Effector memory CD8-positive, alpha-beta T cell (primary cell): Measurements from ENCODE around the gene MECR.

ENCODE experiments used
- ATAC-seq: fragments of 150-1000 bp; cut with Tn5 transposase; replicated peaks from 2 replicates; pipeline ENCODE4 v1.10.0; 2021; ENCODE audit warnings: mild to moderate bottlenecking, moderate library complexity
- DNase-seq, 3 experiments: peaks; one replicate each; pipeline ENCODE4 v3.0.0; 2021
- H3K27ac Mint-ChIP-seq, 2 donors: one replicate each; pipeline ENCODE4 v1.8.0; 2022; ENCODE audit warnings: mild to moderate bottlenecking in 2 of 2, mixed read lengths in 2 of 2, moderate library complexity in 2 of 2
- H3K27me3 Mint-ChIP-seq, 2 donors: one replicate each; pipeline ENCODE4 v1.8.0; 2022; ENCODE audit warnings: mixed read lengths in 2 of 2
- H3K36me3 Mint-ChIP-seq: one replicate; pipeline ENCODE4 v1.8.0; 2022; ENCODE audit warnings: mild to moderate bottlenecking, moderate library complexity, mixed read lengths; ENCODE audit not compliant: insufficient read depth
- H3K4me1 Mint-ChIP-seq, 2 donors: one replicate each; pipeline ENCODE4 v1.8.0; 2022; ENCODE audit warnings: low read depth in 2 of 2, mixed read lengths in 2 of 2
- H3K4me3 Mint-ChIP-seq, 2 donors: one replicate each; pipeline ENCODE4 v1.8.0; 2022; ENCODE audit warnings: mild to moderate bottlenecking in 2 of 2, mixed read lengths in 2 of 2, moderate library complexity in 2 of 2
- H3K9me3 Mint-ChIP-seq, 2 donors: one replicate each; pipeline ENCODE4 v1.8.0; 2022; ENCODE audit warnings: mixed read lengths in 2 of 2

MECR gene

GRCh38 chr1:29249170-29249691 is 18.5 kb upstream of the MECR start:
- ATAC-seq (no peak), DNase-seq (no peak)
- no peak overlapping the region for H3K27ac Mint-ChIP-seq
- peaks cover 0 to 21% of the 10 kb centered on the region in 2 donors for H3K27me3 Mint-ChIP-seq
- peaks cover 0 to 1% of the 10 kb centered on the region in 2 donors for H3K4me1 Mint-ChIP-seq
- no peaks in the 10 kb centered on the region for H3K36me3 Mint-ChIP-seq
- no peak overlapping the region for H3K4me3 Mint-ChIP-seq
- H3K9me3 Mint-ChIP-seq, result no peaks in the 10 kb centered on the region

DNA sequence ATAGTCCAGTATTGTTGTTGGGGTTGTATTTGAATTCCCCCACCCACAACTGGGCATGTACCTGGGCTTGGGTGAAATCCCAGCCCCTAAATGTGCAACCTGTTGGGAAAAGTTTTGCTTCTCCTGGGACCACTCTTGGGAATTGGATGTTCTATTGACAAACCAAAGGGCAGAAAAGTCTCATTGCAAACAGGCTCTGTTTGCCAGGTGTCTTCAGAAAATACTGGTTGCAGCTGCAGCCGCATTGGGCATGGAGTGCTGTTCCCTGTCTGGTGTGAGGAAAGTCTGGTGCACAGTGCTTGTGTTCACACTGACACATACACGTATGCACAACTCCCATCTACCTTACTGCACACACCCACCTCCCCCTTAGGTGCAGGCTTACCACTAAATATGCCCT is 17.7 kb upstream of the MECR start:
- no peak overlapping the region for H3K4me3 Mint-ChIP-seq
- H3K27me3 Mint-ChIP-seq, result peaks cover 0 to 21% of the 10 kb centered on the region in 2 donors
- no peaks in the 10 kb centered on the region for H3K36me3 Mint-ChIP-seq
- H3K9me3 Mint-ChIP-seq, result no peaks in the 10 kb centered on the region
- ATAC-seq (no peak), DNase-seq (no peak)
- H3K27ac Mint-ChIP-seq, result no peak overlapping the region
- H3K4me1 Mint-ChIP-seq, result peaks cover 0 to 1% of the 10 kb centered on the region in 2 donors

DNA sequence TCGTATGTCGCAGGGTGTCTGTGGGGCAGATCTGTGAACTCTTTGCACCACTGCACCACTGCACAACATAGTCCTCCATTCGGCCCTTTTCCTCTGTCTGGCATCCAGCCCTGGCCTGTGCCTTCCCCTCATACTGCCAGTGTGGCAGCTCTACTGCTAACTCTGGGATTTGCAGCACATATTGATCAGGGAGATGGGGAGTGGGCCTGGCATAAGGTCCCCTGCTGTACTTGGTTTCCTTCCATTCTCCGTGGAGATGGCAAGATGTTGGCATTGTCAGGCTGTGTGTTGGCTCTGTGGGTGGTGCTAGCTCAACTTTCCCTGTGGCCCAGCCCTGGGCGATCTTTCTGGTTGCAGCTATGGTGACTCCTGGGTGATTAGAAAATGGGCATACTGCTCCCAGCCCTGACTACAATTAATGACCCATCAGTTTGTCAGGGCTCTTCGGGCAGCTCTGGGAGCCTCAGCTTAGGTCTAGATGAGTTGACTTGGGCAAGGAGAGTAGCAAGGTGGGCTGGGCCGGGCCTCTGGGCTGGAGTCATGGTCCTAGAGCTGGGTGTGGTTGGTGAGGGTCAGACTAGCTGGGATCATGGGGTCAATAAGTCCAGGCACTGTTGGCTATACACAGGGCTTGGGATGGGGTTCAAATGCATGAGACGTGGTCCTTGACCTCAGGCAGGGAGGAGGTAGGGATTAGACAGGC is 17.0 kb upstream of the MECR start:
- H3K27me3 Mint-ChIP-seq, result peaks cover 0 to 21% of the 10 kb centered on the region in 2 donors
- no peak overlapping the region for H3K4me3 Mint-ChIP-seq
- ATAC-seq, result no peak
- no peaks in the 10 kb centered on the region for H3K36me3 Mint-ChIP-seq
- no peak overlapping the region for H3K27ac Mint-ChIP-seq
- no peak for DNase-seq
- H3K4me1 Mint-ChIP-seq, result peaks cover 0 to 1% of the 10 kb centered on the region in 2 donors
- no peaks in the 10 kb centered on the region for H3K9me3 Mint-ChIP-seq

GRCh38 chr1:29247044-29247443 is 16.3 kb upstream of the MECR start:
- H3K27ac Mint-ChIP-seq, result no peak overlapping the region
- no peak overlapping the region for H3K4me3 Mint-ChIP-seq
- H3K27me3 Mint-ChIP-seq, result peaks cover 1 to 21% of the 10 kb centered on the region in 2 donors
- H3K9me3 Mint-ChIP-seq, result no peaks in the 10 kb centered on the region
- no peak for DNase-seq
- no peaks in the 10 kb centered on the region for H3K36me3 Mint-ChIP-seq
- no peak for ATAC-seq
- H3K4me1 Mint-ChIP-seq, result peaks cover 0 to 1% of the 10 kb centered on the region in 2 donors

DNA sequence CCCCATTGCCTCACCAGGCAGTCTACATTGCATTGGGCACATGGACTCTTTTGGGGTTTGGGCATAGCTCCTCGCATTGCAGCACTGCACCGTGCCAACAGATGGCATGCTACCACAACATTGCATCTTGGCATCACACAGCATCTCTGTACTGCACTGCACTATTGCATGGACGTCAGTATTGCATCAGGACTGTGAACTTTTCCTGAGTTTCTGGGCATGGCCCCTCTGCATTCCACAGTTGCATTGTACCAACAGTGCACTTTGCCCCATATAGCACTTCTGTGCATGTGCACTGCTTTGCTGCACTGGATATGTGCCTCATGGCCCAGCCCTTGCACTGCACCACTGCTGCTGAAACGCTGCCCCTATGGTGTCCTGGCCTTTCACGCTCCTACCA is 15.1 kb upstream of the MECR start:
- DNase-seq (no peak), ATAC-seq (no peak)
- H3K9me3 Mint-ChIP-seq, result no peaks in the 10 kb centered on the region
- peaks cover 0 to 1% of the 10 kb centered on the region in 2 donors for H3K4me1 Mint-ChIP-seq
- H3K27me3 Mint-ChIP-seq, result peaks cover 13 to 30% of the 10 kb centered on the region in 2 donors
- no peaks in the 10 kb centered on the region for H3K36me3 Mint-ChIP-seq
- H3K4me3 Mint-ChIP-seq, result no peak overlapping the region
- no peak overlapping the region for H3K27ac Mint-ChIP-seq

DNA sequence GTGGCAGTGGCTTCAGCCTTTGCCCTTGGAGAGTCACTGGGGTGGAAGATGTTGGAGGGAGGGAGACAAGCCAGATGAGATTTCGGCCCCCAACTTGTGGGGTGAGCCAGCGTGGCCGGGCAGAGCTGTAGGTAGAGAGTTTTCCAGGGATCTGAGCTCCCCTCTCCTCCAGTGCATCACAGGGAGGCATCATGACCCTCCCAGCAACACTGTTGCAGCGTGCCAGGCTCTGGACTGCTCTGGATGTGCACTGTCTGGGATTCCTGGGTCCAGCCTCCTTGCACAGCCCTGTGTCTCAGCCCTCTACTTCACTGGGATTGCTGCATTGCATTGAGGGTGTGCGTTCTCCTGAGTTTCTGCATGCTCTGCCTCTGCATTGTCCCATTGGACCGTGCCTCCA is 14.5 kb upstream of the MECR start:
- Mint-ChIP-seq H3K4me1 (peaks cover 0 to 1% of the 10 kb centered on the region in 2 donors), H3K36me3 (no peaks in the 10 kb centered on the region), H3K27me3 (peaks cover 19 to 34% of the 10 kb centered on the region in 2 donors), H3K4me3 (no peak overlapping the region), H3K27ac (no peak overlapping the region), H3K9me3 (no peaks in the 10 kb centered on the region)
- ATAC-seq (no peak), DNase-seq (no peak)

- Mint-ChIP-seq H3K27ac (no peak overlapping the region), H3K4me3 (no peak overlapping the region), H3K27me3 (peaks cover 34 to 43% of the 10 kb centered on the region in 2 donors)
These were observed 13.1 kb upstream of the MECR start for GRCh38 chr1:29243871-29244200.

DNA sequence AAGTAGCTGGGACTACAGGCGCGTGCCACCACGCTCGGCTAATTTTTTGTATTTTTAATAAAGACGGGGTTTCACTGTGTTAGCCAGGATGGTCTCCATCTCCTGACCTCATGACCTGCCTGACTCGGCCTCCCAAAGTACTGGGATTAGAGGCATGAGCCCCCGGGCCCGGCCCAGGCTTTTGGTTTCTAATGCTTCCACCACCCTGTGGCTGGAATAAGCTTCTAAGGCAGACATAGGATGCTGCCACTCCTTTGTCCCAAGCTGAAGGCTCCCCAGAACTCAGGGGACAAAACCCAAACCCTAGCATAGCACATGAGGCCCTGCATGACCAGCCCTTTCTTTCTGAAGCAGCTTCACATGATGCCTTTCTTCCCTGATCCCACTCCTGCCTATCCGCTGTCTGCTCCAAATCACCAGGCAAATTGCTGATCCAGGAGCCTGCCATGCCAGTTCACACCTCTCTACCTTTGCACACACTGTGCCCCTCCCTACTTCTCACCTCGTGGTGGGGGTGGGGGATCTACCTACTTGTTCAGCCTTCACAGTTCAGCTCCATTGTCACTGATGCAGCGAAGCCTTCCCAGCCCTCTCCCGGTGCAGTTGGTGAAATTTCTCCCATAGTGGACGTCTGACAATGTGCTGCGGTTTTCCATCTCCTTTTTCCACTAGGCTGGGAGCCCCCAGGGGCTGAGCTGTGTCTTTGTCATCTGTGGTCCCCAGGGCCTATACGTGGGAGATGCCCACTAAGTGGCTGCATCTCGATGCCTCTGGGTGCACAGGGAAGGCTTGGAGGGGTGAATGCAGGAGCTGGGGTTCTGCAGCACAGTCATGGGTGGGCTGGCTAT is 12.5 kb upstream of the MECR start:
- DNase-seq (no peak), ATAC-seq (no peak)
- Mint-ChIP-seq H3K27ac (no peak overlapping the region), H3K27me3 (peaks cover 39 to 48% of the 10 kb centered on the region in 2 donors), H3K36me3 (no peaks in the 10 kb centered on the region), H3K4me3 (no peak overlapping the region), H3K9me3 (no peaks in the 10 kb centered on the region), H3K4me1 (peaks cover 4 to 5% of the 10 kb centered on the region in 2 donors)

More at GRCh38 chr1:29243871-29244200, 13.1 kb upstream of the MECR start:
- ATAC-seq (no peak), DNase-seq (no peak)
- Mint-ChIP-seq H3K36me3 (no peaks in the 10 kb centered on the region), H3K4me1 (peaks cover 0 to 1% of the 10 kb centered on the region in 2 donors), H3K9me3 (no peaks in the 10 kb centered on the region)

DNA sequence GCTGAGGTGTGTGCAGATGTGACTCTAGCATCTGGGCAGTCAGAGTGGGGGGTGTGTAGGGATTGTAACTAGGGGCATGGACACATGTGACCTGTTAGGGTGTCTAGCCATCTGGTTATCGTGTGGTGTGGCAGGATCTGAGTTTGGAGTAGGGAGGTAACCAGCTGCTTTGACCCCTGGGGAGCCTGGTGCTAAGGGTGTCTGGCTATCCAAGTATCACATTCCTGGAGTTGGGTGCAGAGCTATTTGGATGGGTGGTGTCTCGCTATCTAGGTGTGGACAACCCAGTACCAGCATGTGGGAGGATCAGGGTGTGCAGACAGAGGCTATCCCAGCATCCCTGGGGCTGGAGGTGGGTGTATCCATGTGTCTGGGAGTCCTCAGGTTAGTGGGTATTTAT is 10.3 kb upstream of the MECR start:
- peaks cover 42 to 61% of the 10 kb centered on the region in 2 donors for H3K27me3 Mint-ChIP-seq
- no peak overlapping the region for H3K27ac Mint-ChIP-seq
- H3K9me3 Mint-ChIP-seq, result no peaks in the 10 kb centered on the region
- ATAC-seq, result no peak
- no peak for DNase-seq
- no peak overlapping the region for H3K4me3 Mint-ChIP-seq
- peaks cover 11 to 12% of the 10 kb centered on the region in 2 donors for H3K4me1 Mint-ChIP-seq
- peaks cover 3% of the 10 kb centered on the region for H3K36me3 Mint-ChIP-seq

DNA sequence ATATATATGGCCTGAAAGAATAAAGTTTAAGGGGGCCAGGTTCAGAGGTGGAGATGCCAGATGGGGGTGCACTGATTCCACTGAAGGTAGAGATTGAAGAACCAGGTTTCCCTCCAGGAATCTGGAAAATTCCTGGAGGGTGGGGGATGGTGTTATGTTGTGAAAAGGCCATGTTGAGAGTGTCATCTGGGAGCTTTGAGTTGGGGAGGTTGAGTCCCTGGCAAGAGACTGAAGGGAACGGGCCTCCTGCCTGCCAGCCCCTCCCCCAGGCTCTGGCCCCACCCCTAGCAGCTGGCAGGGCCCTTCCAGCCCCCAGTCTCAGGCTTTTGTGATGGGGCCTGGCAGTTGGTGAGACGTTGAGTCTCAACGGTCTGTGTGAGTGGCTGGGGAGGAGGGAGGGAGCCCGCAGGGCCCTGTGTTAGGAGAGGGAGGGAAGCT is 9.7 kb upstream of the MECR start:
- Mint-ChIP-seq H3K4me3 (no peak overlapping the region), H3K27ac (no peak overlapping the region)

GRCh38 chr1:29239142-29239541 is 8.4 kb upstream of the MECR start:
- Mint-ChIP-seq H3K36me3 (peaks cover 3% of the 10 kb centered on the region), H3K27ac (no peak overlapping the region), H3K4me1 (peaks cover 11 to 15% of the 10 kb centered on the region in 2 donors), H3K4me3 (peak overlapping the region in 1 of 2 donors; percentile 74), H3K9me3 (no peaks in the 10 kb centered on the region), H3K27me3 (peaks cover 42 to 79% of the 10 kb centered on the region in 2 donors)
- no peak for ATAC-seq
- DNase-seq, result no peak

More for the DNA sequence above, 9.7 kb upstream of the MECR start:
- peaks cover 42 to 67% of the 10 kb centered on the region in 2 donors for H3K27me3 Mint-ChIP-seq
- H3K36me3 Mint-ChIP-seq, result peaks cover 3% of the 10 kb centered on the region
- DNase-seq (no peak), ATAC-seq (no peak)
- H3K9me3 Mint-ChIP-seq, result no peaks in the 10 kb centered on the region
- peaks cover 11 to 15% of the 10 kb centered on the region in 2 donors for H3K4me1 Mint-ChIP-seq

DNA sequence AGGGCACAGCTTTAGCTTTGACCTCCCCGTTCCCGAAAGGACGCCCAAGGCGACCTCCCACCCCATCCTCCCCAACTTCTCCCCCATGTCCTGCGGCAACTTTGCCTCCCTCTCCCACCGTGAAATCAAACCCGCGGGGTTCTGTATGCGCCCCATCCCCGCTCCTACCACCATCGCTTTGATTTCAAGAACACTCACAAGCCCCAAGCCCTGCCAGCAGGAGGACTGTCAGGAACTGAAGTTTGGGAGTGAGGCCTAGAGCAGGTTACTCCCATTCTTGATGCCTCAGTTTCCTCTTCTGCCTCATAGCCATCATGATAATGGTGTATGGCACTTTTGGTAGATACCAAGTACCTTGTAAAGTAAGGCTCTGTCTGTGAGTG is 7.9 kb upstream of the MECR start:
- ATAC-seq, result no peak
- H3K27ac Mint-ChIP-seq, result no peak overlapping the region
- peak overlapping the region; percentile 74 to 81 for H3K4me3 Mint-ChIP-seq
- H3K27me3 Mint-ChIP-seq, result peaks cover 42 to 84% of the 10 kb centered on the region in 2 donors
- no peaks in the 10 kb centered on the region for H3K9me3 Mint-ChIP-seq
- H3K36me3 Mint-ChIP-seq, result peaks cover 3% of the 10 kb centered on the region
- no peak for DNase-seq
- H3K4me1 Mint-ChIP-seq, result peaks cover 11 to 15% of the 10 kb centered on the region in 2 donors

- peaks cover 11 to 15% of the 10 kb centered on the region in 2 donors for H3K4me1 Mint-ChIP-seq
- no peaks in the 10 kb centered on the region for H3K9me3 Mint-ChIP-seq
- ATAC-seq, result no peak
- no peak overlapping the region for H3K27ac Mint-ChIP-seq
- H3K36me3 Mint-ChIP-seq, result peaks cover 3% of the 10 kb centered on the region
- peak in 1 of 3 experiments; percentile 11 for DNase-seq
- peaks cover 42 to 87% of the 10 kb centered on the region in 2 donors for H3K27me3 Mint-ChIP-seq
- peak overlapping the region; percentile 74 to 81 for H3K4me3 Mint-ChIP-seq
These were observed 7.3 kb upstream of the MECR start for GRCh38 chr1:29237852-29238619.
